ENCODE measurements around the gene DNMT1. TPM values are rescaled to one million over a fixed set of nuclear protein-coding genes. Genes with fewer than 3 reads are reported as not detected.

Gene DNMT1
- total RNA-seq, 1 experiment from 2014 or later, result 259 TPM

- H3K27me3 ChIP-seq (ENCODE audit: low read length), result no peaks in the 10 kb centered on the region
- no peaks in the 10 kb centered on the region for H3F3A ChIP-seq (ENCODE audit: low read length, unreplicated experiment)
- H3K9me3 ChIP-seq (ENCODE audit: low read length), result no peaks in the 10 kb centered on the region
- intact Hi-C loops (cut with micrococcal nuclease), result no loop called here
- no peaks in the 10 kb centered on the region for H3K9me2 ChIP-seq (replicated peaks; ENCODE audit: low read length)
- H3K36me3 ChIP-seq (ENCODE audit: low read depth, low read length), result peaks cover 90% of the 10 kb centered on the region
- no TSS peak for BruUV-seq (replicated peaks)
- no peaks in the 10 kb centered on the region for H4K20me1 ChIP-seq (ENCODE audit: low read length)
- ATAC-seq, result no peak
- no peak overlapping the region for H3K4me3 ChIP-seq (ENCODE audit: low read length)
- no peaks in the 10 kb centered on the region for H3K79me2 ChIP-seq (ENCODE audit: low read length)
- H3K9ac ChIP-seq (ENCODE audit: low read length), result no peak overlapping the region
- H3K4me2 ChIP-seq (ENCODE audit: low read length), result no peak overlapping the region
- ChIA-PET POLR2A (ENCODE audit: unreplicated experiment) (no interaction called here), CTCF (no interaction called here)
- TF ChIP-seq EZH2phosphoT487 (IDR thresholded peaks at IDR 0.05; ENCODE audit: borderline replicate concordance, low read length) (no peak), EZH2 (IDR thresholded peaks at IDR 0.05; ENCODE audit: low read length, unreplicated experiment) (no peak)
- TF ChIP-seq, protein P1, sequence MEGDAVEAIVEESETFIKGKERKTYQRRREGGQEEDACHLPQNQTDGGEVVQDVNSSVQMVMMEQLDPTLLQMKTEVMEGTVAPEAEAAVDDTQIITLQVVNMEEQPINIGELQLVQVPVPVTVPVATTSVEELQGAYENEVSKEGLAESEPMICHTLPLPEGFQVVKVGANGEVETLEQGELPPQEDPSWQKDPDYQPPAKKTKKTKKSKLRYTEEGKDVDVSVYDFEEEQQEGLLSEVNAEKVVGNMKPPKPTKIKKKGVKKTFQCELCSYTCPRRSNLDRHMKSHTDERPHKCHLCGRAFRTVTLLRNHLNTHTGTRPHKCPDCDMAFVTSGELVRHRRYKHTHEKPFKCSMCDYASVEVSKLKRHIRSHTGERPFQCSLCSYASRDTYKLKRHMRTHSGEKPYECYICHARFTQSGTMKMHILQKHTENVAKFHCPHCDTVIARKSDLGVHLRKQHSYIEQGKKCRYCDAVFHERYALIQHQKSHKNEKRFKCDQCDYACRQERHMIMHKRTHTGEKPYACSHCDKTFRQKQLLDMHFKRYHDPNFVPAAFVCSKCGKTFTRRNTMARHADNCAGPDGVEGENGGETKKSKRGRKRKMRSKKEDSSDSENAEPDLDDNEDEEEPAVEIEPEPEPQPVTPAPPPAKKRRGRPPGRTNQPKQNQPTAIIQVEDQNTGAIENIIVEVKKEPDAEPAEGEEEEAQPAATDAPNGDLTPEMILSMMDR (conservative IDR thresholded peaks at IDR 0.05; ENCODE audit: low read depth, low read length), result no peak
- H3K4me1 ChIP-seq (ENCODE audit: insufficient read depth, low read length), result no peaks in the 10 kb centered on the region
- H3K27ac ChIP-seq (ENCODE audit: low read length), result no peak overlapping the region
- DNase-seq, result no peak
- H2AFZ ChIP-seq (ENCODE audit: low read length), result no peak overlapping the region
Observed at GRCh38 chr19:10141479-10141878, 53.3 kb downstream of the DNMT1 start.

- Histone ChIP-seq H3K4me1 (ENCODE audit: insufficient read depth, low read length) (no peaks in the 10 kb centered on the region), H3K4me2 (ENCODE audit: low read length) (no peak overlapping the region), H3K36me3 (ENCODE audit: low read depth, low read length) (peaks cover 84% of the 10 kb centered on the region), H3K9ac (ENCODE audit: low read length) (no peak overlapping the region), H3K9me3 (ENCODE audit: low read length) (no peaks in the 10 kb centered on the region), H3K9me2 (replicated peaks; ENCODE audit: low read length) (no peaks in the 10 kb centered on the region), H3K27me3 (ENCODE audit: low read length) (no peaks in the 10 kb centered on the region), H2AFZ (ENCODE audit: low read length) (no peak overlapping the region), H3F3A (ENCODE audit: low read length, unreplicated experiment) (no peaks in the 10 kb centered on the region), H4K20me1 (ENCODE audit: low read length) (no peaks in the 10 kb centered on the region), H3K27ac (ENCODE audit: low read length) (no peak overlapping the region), H3K79me2 (ENCODE audit: low read length) (no peaks in the 10 kb centered on the region), H3K4me3 (ENCODE audit: low read length) (no peak overlapping the region)
- POLR2A ChIA-PET (ENCODE audit: unreplicated experiment), result no interaction called here
- intact Hi-C loops (cut with micrococcal nuclease), result no loop called here
- no TSS peak for BruUV-seq (replicated peaks)
- CTCF ChIA-PET, result no interaction called here
- ATAC-seq (no peak), DNase-seq (no peak)
- TF ChIP-seq EZH2phosphoT487 (IDR thresholded peaks at IDR 0.05; ENCODE audit: borderline replicate concordance, low read length) (no peak), EZH2 (IDR thresholded peaks at IDR 0.05; ENCODE audit: low read length, unreplicated experiment) (no peak)
- TF ChIP-seq, protein P1 (conservative IDR thresholded peaks at IDR 0.05; ENCODE audit: low read depth, low read length), result no peak
Observed at GRCh38 chr19:10139952-10140351, 54.8 kb downstream of the DNMT1 start.

DNA sequence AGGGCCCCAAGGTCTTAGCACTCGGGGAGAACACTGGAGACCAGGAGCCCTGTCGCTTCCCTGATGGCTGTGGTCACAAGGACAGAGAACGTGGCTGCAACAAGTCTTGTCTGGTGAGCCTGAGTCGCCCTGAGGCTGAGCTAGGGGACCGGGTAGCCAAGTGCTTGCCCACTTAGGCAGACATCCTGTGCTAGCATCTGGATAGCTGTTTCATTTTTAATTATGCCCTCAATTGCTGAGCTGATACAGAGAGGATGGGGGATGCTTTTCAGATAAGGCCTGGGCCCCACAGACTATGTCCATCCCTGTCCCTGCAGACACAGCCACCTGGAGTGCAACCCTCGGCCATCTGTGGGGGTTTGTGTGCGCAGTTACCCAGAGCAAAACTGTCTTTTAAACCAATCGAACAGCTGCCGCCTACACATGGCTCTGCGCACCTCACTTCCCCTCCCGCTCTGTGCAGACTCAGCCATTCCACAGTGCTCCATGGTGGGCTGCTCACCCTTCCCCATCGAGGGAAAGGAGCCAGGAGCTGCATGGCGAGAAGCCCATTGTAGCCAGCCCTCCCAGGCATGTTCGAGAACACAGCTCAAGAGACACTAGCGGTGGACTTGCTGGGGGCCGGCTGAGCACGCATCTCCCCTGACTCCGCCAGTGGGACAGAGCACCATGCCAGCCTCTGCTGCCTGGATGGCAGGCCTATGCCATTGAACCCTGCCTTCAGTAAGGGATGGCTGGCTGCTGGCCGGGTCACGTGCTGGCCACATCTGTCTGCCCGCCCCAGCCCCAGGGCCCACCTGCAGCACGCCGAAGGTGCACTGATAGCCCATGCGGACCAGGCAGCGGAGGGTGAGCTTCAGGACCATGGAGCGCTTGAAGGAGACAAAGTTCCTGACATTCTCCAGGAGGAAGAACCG is 55.6 kb downstream of the DNMT1 start:
- H3K9me2 ChIP-seq (replicated peaks; ENCODE audit: low read length), result no peaks in the 10 kb centered on the region
- H3K4me2 ChIP-seq (ENCODE audit: low read length), result no peak overlapping the region
- H3K9ac ChIP-seq (ENCODE audit: low read length), result no peak overlapping the region
- TF ChIP-seq EZH2 (IDR thresholded peaks at IDR 0.05; ENCODE audit: low read length, unreplicated experiment) (no peak), EZH2phosphoT487 (IDR thresholded peaks at IDR 0.05; ENCODE audit: borderline replicate concordance, low read length) (no peak)
- TF ChIP-seq, protein P1 (conservative IDR thresholded peaks at IDR 0.05; ENCODE audit: low read depth, low read length), result no peak
- H3F3A ChIP-seq (ENCODE audit: low read length, unreplicated experiment), result no peaks in the 10 kb centered on the region
- no peaks in the 10 kb centered on the region for H3K9me3 ChIP-seq (ENCODE audit: low read length)
- ATAC-seq, result no peak
- H3K4me3 ChIP-seq (ENCODE audit: low read length), result no peak overlapping the region
- ChIA-PET POLR2A (ENCODE audit: unreplicated experiment) (no interaction called here), CTCF (no interaction called here)
- no peaks in the 10 kb centered on the region for H4K20me1 ChIP-seq (ENCODE audit: low read length)
- no peaks in the 10 kb centered on the region for H3K4me1 ChIP-seq (ENCODE audit: insufficient read depth, low read length)
- intact Hi-C loops (cut with micrococcal nuclease), result no loop called here
- no TSS peak for BruUV-seq (replicated peaks)
- no peak for DNase-seq
- no peaks in the 10 kb centered on the region for H3K27me3 ChIP-seq (ENCODE audit: low read length)
- H3K36me3 ChIP-seq (ENCODE audit: low read depth, low read length), result peaks cover 81% of the 10 kb centered on the region
- no peak overlapping the region for H3K27ac ChIP-seq (ENCODE audit: low read length)
- no peaks in the 10 kb centered on the region for H3K79me2 ChIP-seq (ENCODE audit: low read length)
- no peak overlapping the region for H2AFZ ChIP-seq (ENCODE audit: low read length)

Data from PC-3 (cell line).